HG03280 (cell line): ENCODE results near the gene STK25.
"Not testable (repeated sequence)": the region's sequence is repeated elsewhere in the genome, so short reads cannot be mapped to it uniquely, and the experiment has no call there.

ENCODE experiments used
- ATAC-seq: cut with Tn5 transposase; IDR thresholded peaks from one replicate; pipeline ENCODE4 v1.9.1; 2021; ENCODE audit warnings: mild to moderate bottlenecking, moderate library complexity; ENCODE audit not compliant: unreplicated experiment

The STK25 gene

GRCh38 chr2:241540401-241540770 lies 32.0 kb upstream of the STK25 start:
- no peak for ATAC-seq

- ATAC-seq, result no peak
Observed at GRCh38 chr2:241539616-241540374, 31.4 kb upstream of the STK25 start.

GRCh38 chr2:241538838-241539615 lies 30.6 kb upstream of the STK25 start:
- no peak for ATAC-seq

- no peak for ATAC-seq
Observed at GRCh38 chr2:241535871-241536655, 27.7 kb upstream of the STK25 start.

GRCh38 chr2:241534701-241535375 lies 26.5 kb upstream of the STK25 start:
- ATAC-seq, result no peak

GRCh38 chr2:241534293-241534692 lies 25.9 kb upstream of the STK25 start:
- no peak for ATAC-seq

GRCh38 chr2:241532733-241533601 lies 24.6 kb upstream of the STK25 start:
- ATAC-seq, result no peak

- no peak for ATAC-seq
Observed at GRCh38 chr2:241532168-241532567, 23.8 kb upstream of the STK25 start.

GRCh38 chr2:241531161-241531722 lies 22.9 kb upstream of the STK25 start:
- ATAC-seq, result no peak

GRCh38 chr2:241530571-241530970 lies 22.2 kb upstream of the STK25 start:
- no peak for ATAC-seq

- ATAC-seq, result not testable (repeated sequence)
Observed at GRCh38 chr2:241525818-241526780, 17.7 kb upstream of the STK25 start.

GRCh38 chr2:241522477-241522876 lies 14.1 kb upstream of the STK25 start:
- ATAC-seq, result no peak

- ATAC-seq, result no peak
Observed at GRCh38 chr2:241519669-241520068, 11.3 kb upstream of the STK25 start.

GRCh38 chr2:241517297-241517696 lies 8.9 kb upstream of the STK25 start:
- ATAC-seq, result no peak

- no peak for ATAC-seq
Observed at GRCh38 chr2:241516520-241516965, 8.2 kb upstream of the STK25 start.

GRCh38 chr2:241514986-241515737 lies 6.8 kb upstream of the STK25 start:
- ATAC-seq, result peak; percentile 55

GRCh38 chr2:241514553-241514952 lies 6.2 kb upstream of the STK25 start:
- ATAC-seq, result no peak
